HUES6 (cell line): ENCODE measurements around the gene SRP9.

ENCODE experiments used
- H3K27ac ChIP-seq: 2 replicates; pipeline ENCODE4 v1.7.0; 2013; ENCODE audit warnings: low read depth, mild to moderate bottlenecking, low read length, inconsistent platforms
- H3K27me3 ChIP-seq: 2 replicates; pipeline ENCODE4 v1.6.1; 2013; ENCODE audit warnings: low read length; ENCODE audit not compliant: control insufficient read depth, insufficient read depth
- H3K36me3 ChIP-seq: 2 replicates; pipeline ENCODE4 v1.6.1; 2013; ENCODE audit warnings: low read length; ENCODE audit not compliant: control insufficient read depth, insufficient read depth
- H3K4me1 ChIP-seq: 2 replicates; pipeline ENCODE4 v1.6.1; 2013; ENCODE audit warnings: low read length; ENCODE audit not compliant: control insufficient read depth, insufficient read depth
- H3K4me3 ChIP-seq: 2 replicates; pipeline ENCODE4 v1.5.1; 2013; ENCODE audit warnings: low read depth, low read length
- H3K9ac ChIP-seq: one replicate; pipeline ENCODE4 v1.6.1; 2013; ENCODE audit warnings: mild to moderate bottlenecking, low read length
- H3K9me3 ChIP-seq: 2 replicates; pipeline ENCODE4 v1.6.1; 2013; ENCODE audit warnings: low read depth, low read length; ENCODE audit not compliant: control insufficient read depth, insufficient read depth

SRP9 gene, protein sequence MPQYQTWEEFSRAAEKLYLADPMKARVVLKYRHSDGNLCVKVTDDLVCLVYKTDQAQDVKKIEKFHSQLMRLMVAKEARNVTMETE

DNA sequence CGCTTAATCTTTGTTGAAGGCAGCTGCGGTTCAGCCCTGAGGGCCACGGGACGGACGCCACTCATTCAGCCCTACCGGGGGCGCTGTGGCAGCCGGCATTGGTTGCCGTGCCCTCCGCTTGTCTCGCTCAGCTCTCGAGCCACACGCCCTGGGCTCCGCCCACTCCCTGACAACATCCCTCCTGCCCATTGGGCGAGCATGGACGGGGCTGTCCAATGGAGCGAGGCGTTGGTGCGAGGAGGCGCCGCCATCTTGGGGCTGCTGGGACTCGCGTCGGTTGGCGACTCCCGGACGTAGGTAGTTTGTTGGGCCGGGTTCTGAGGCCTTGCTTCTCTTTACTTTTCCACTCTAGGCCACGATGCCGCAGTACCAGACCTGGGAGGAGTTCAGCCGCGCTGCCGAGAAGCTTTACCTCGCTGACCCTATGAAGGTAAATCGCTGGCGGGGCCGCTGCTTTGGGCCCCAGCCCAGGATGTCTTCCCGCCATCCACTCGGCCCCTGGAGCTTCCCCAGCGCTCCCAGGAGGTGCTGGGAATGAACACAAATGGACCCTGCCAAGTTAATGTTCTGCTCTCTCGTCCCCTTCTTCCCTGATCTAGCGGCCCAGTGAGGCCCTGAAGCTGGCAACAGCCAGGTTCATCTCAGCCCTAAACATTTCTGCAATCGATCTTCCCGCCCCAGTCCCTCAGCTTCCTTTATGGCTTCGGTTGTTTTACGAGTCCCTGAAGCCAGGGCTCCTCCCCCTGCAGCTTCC lies at the start of gene SRP9:
Gene SRP9 (plus strand): TSS at position 244 of the 754 bp plus-strand sequence. CDS start 115 bp downstream, at position 359.
- H3K4me1 ChIP-seq: peaks cover 26% of the 10 kb centered on the region
- H3K36me3 ChIP-seq: peaks cover 26% of the 10 kb centered on the region
- peak within 1 kb of the TSS; percentile 100 for H3K9ac ChIP-seq
- peak within 1 kb of the TSS; percentile 94 for H3K27ac ChIP-seq
- peak within 1 kb of the TSS; percentile 93 for H3K4me3 ChIP-seq
- H3K27me3 ChIP-seq: no peaks in the 10 kb centered on the region
- H3K9me3 ChIP-seq: no peaks in the 10 kb centered on the region

- H3K36me3 ChIP-seq: no peaks in the 10 kb centered on the region
- peaks cover 21% of the 10 kb centered on the region for H3K27me3 ChIP-seq
- no peak overlapping the region for H3K4me3 ChIP-seq
- no peaks in the 10 kb centered on the region; the same call in 1 of the 2 replicates for H3K4me1 ChIP-seq
- no peak overlapping the region for H3K9ac ChIP-seq
- no peak overlapping the region for H3K27ac ChIP-seq
- no peaks in the 10 kb centered on the region for H3K9me3 ChIP-seq
Observed at GRCh38 chr1:225731491-225731890, 46.1 kb upstream of the SRP9 start.

DNA sequence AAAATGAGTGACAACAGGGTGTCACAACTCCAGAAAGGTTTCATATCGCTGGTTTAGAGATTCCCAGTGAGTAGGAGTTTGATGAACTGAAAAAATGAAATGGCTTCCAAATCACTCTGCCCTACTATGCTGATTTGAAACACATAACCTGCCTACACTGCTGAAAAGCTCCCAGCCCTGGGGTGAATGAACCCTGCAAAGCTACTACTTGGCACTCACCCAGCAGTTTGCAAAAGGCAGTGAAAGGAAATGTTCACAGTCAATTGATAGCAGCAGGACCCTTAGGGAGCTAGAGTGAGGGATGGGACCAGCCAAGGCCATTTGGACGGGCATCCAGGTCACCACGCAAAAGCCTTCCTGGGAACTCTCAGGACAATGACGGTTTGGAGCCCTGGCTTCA lies 44.4 kb upstream of the SRP9 start:
- no peaks in the 10 kb centered on the region for H3K36me3 ChIP-seq
- no peaks in the 10 kb centered on the region for H3K9me3 ChIP-seq
- no peak overlapping the region for H3K9ac ChIP-seq
- no peak overlapping the region for H3K4me3 ChIP-seq
- no peaks in the 10 kb centered on the region; the same call in 1 of the 2 replicates for H3K4me1 ChIP-seq
- H3K27me3 ChIP-seq: peaks cover 38% of the 10 kb centered on the region
- H3K27ac ChIP-seq: no peak overlapping the region

DNA sequence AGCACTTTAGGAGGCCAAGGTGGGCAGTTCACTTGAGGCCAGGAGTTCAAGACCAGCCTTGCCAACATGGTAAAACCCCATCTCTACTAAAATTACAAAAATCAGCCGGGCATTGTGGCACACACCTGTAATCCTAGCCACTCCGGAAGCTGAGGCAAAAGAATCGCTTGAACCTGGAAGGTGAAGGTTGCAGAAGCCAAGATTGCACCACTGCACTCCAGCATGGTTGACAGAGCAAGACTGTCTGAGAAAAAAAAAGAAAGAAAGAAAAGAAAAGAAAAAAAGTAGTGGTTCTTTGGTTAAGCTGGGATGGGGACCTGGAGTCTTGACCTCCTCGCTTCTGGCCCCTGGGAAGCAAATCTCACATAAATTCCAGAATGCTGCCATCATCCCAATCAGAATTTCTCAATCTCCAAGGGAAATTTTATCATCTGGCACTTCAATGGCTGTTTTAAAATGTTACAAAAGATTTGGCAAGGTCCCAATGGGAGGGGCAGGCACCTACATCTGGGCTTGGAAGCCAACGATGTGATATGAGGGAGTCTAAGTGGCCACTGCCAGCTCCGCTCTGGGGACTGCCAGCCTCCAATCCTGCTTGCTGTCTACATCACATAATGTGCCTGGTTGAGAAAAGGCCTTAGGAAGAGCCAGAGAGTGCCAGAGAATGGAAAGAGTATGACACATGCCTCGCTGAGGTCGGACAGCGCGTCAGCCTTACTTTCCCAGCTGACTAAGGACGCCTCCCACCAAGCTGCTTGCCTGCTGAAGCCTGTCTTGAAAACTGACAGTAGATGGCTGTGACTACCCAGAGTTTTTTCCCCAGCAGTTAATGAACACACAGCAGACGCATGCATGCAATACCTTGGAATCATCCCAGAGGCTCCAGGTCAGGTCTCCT lies 42.1 kb upstream of the SRP9 start:
- H3K9me3 ChIP-seq: no peaks in the 10 kb centered on the region
- no peak overlapping the region for H3K4me3 ChIP-seq
- H3K27ac ChIP-seq: no peak overlapping the region
- H3K36me3 ChIP-seq: no peaks in the 10 kb centered on the region
- H3K4me1 ChIP-seq: peaks cover 5% of the 10 kb centered on the region; the same call in 1 of the 2 replicates
- H3K9ac ChIP-seq: no peak overlapping the region
- peaks cover 52% of the 10 kb centered on the region for H3K27me3 ChIP-seq

DNA sequence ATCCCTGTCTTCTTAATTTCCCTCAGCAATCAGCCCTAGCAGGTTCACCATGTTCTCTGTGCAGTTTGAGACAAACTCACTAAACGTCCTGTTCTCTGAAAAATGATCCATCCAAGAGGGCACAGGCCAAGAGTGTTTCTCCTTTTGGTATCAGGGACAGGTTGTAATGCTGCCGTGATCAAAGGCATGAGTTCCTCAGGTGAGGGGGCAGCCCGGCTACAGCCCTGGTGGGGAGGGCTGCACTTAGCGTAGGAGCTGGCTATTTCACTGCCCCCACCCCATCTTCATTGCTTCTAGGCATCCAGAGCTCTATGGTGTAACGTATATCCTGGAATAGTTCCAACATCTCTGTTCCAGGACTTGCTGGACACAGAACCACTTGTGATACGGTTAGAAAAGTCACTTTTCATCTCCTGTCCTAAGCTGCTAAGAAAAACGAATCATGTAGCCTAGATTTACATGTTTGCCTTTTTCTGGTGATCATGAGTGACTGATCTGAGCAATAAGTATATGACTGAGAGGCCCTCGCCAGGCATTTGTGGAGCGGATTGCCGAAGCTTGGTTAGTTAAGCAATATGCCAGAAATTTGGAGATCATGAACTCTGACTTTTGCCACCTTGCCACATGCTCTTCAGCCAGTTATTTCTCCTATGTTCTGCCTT lies 41.1 kb upstream of the SRP9 start:
- Histone ChIP-seq H3K4me3 (no peak overlapping the region), H3K27me3 (peaks cover 48% of the 10 kb centered on the region), H3K9me3 (no peaks in the 10 kb centered on the region), H3K9ac (no peak overlapping the region), H3K27ac (no peak overlapping the region), H3K36me3 (no peaks in the 10 kb centered on the region), H3K4me1 (peaks cover 5% of the 10 kb centered on the region; the same call in 1 of the 2 replicates)

GRCh38 chr1:225737161-225737560 lies 40.5 kb upstream of the SRP9 start:
- Histone ChIP-seq H3K27ac (no peak overlapping the region), H3K9ac (no peak overlapping the region)

GRCh38 chr1:225737866-225738265 lies 39.8 kb upstream of the SRP9 start:
- Histone ChIP-seq H3K27ac (no peak overlapping the region), H3K36me3 (no peaks in the 10 kb centered on the region), H3K27me3 (peaks cover 46% of the 10 kb centered on the region), H3K9me3 (no peaks in the 10 kb centered on the region), H3K9ac (no peak overlapping the region), H3K4me3 (no peak overlapping the region), H3K4me1 (peaks cover 5% of the 10 kb centered on the region; the same call in 1 of the 2 replicates)

More at GRCh38 chr1:225737161-225737560, 40.5 kb upstream of the SRP9 start:
- H3K4me1 ChIP-seq: peaks cover 5% of the 10 kb centered on the region; the same call in 1 of the 2 replicates
- H3K27me3 ChIP-seq: peaks cover 48% of the 10 kb centered on the region
- H3K4me3 ChIP-seq: no peak overlapping the region
- no peaks in the 10 kb centered on the region for H3K36me3 ChIP-seq
- no peaks in the 10 kb centered on the region for H3K9me3 ChIP-seq

GRCh38 chr1:225738763-225739162 lies 38.9 kb upstream of the SRP9 start:
- H3K4me3 ChIP-seq: no peak overlapping the region
- H3K9me3 ChIP-seq: no peaks in the 10 kb centered on the region
- H3K27me3 ChIP-seq: peaks cover 45% of the 10 kb centered on the region
- H3K9ac ChIP-seq: no peak overlapping the region
- H3K36me3 ChIP-seq: no peaks in the 10 kb centered on the region
- H3K4me1 ChIP-seq: peaks cover 5% of the 10 kb centered on the region; the same call in 1 of the 2 replicates
- no peak overlapping the region for H3K27ac ChIP-seq

GRCh38 chr1:225739542-225740107 lies 38.0 kb upstream of the SRP9 start:
- peaks cover 5% of the 10 kb centered on the region; the same call in 1 of the 2 replicates for H3K4me1 ChIP-seq
- H3K9me3 ChIP-seq: no peaks in the 10 kb centered on the region
- H3K27ac ChIP-seq: no peak overlapping the region
- H3K9ac ChIP-seq: no peak overlapping the region
- no peak overlapping the region for H3K4me3 ChIP-seq
- no peaks in the 10 kb centered on the region for H3K36me3 ChIP-seq
- H3K27me3 ChIP-seq: peaks cover 46% of the 10 kb centered on the region

- no peaks in the 10 kb centered on the region for H3K36me3 ChIP-seq
- peaks cover 6% of the 10 kb centered on the region; the same call in 1 of the 2 replicates for H3K27me3 ChIP-seq
- no peak overlapping the region for H3K9ac ChIP-seq
- no peak overlapping the region for H3K27ac ChIP-seq
- H3K4me1 ChIP-seq: peaks cover 21% of the 10 kb centered on the region; the same call in 1 of the 2 replicates
- H3K9me3 ChIP-seq: no peaks in the 10 kb centered on the region
- H3K4me3 ChIP-seq: no peak overlapping the region
Observed at GRCh38 chr1:225744745-225745144, 32.9 kb upstream of the SRP9 start.
